AG04449 (cell line): ENCODE results near the gene PODXL2.

Experiments used
- CTCF ChIA-PET: fragments of 350-600 bp; formaldehyde crosslinking; extraction: SDS; loops from one replicate; lab custom pipeline; 2021; ENCODE audit warnings: antibody characterized with exemption; lab: Yijun Ruan, JAX
- POLR2A ChIA-PET: fragments of 400-600, 350-600 bp; formaldehyde crosslinking; extraction: SDS; loops from one replicate; lab custom pipeline; 2020; ENCODE audit warnings: antibody characterized with exemption, inconsistent platforms; lab: Yijun Ruan, JAX
- DNase-seq: peaks from one replicate; pipeline ENCODE4 v3.0.0-alpha.2; 2010; ENCODE audit warnings: low read depth, low spot score
- H3K4me3 ChIP-seq: 2 replicates; pipeline ENCODE4 v1.5.1; 2011; ENCODE audit warnings: low read depth, mild to moderate bottlenecking, control low read depth, low read length
- CTCF ChIP-seq: IDR thresholded peaks from one replicate; pipeline ENCODE4 v1.5.1; 2011; ENCODE audit warnings: mild to moderate bottlenecking, moderate library complexity, low read length, control low read depth, inconsistent platforms; ENCODE audit not compliant: insufficient read depth; ENCODE audit errors: missing control alignments

Gene PODXL2

GRCh38 chr3:127717357-127718244 is 88.6 kb downstream of the PODXL2 start:
- H3K4me3 ChIP-seq, result no peak overlapping the region

GRCh38 chr3:127718245-127718915 is 89.4 kb downstream of the PODXL2 start:
- no peak for TF ChIP-seq CTCF
- ChIA-PET POLR2A (no interaction called here), CTCF (no interaction called here)
- no peak for DNase-seq
- no peak overlapping the region for H3K4me3 ChIP-seq

More at GRCh38 chr3:127717357-127718244, 88.6 kb downstream of the PODXL2 start:
- POLR2A ChIA-PET, result interaction anchor here (1.2 kb wide), 1 partner anchor 22 kb away, joined by 4 read pairs; no protein-coding TSS in a partner anchor
- CTCF ChIA-PET, result interaction anchor here (1.3 to 3.3 kb wide), 2 partner anchors 19 to 21 kb away, joined by 3 to 19 read pairs; no protein-coding TSS in a partner anchor
- no peak for DNase-seq
- TF ChIP-seq CTCF, result no peak

GRCh38 chr3:127718916-127719290 is 89.9 kb downstream of the PODXL2 start:
- TF ChIP-seq CTCF, result no peak
- H3K4me3 ChIP-seq, result no peak overlapping the region
- ChIA-PET CTCF (no interaction called here), POLR2A (interaction anchor here (0.6 kb wide), 1 partner anchor 16 kb away, joined by 3 read pairs; no protein-coding TSS in a partner anchor)
- DNase-seq, result no peak

GRCh38 chr3:127719369-127719768 is 90.4 kb downstream of the PODXL2 start:
- ChIA-PET CTCF (no interaction called here), POLR2A (interaction anchor here (0.6 kb wide), 1 partner anchor 16 kb away, joined by 3 read pairs; no protein-coding TSS in a partner anchor)
- DNase-seq, result no peak
- no peak for TF ChIP-seq CTCF
- no peak overlapping the region for H3K4me3 ChIP-seq

GRCh38 chr3:127720161-127720823 is 91.3 kb downstream of the PODXL2 start:
- no peak for DNase-seq
- no peak overlapping the region for H3K4me3 ChIP-seq
- ChIA-PET CTCF (no interaction called here), POLR2A (no interaction called here)
- TF ChIP-seq CTCF, result no peak
